ENCODE results near the gene CAB39L.

Gene CAB39L

GRCh38 chr13:49347650-49348385 is 96.0 kb downstream of the CAB39L start:
- no peaks in the 10 kb centered on the region for H3F3A ChIP-seq (ENCODE audit: low read depth)
- H4K20me1 ChIP-seq (ENCODE audit: insufficient read depth, low read length, poor library complexity, severe bottlenecking), result no peaks in the 10 kb centered on the region
- H3K4me2 ChIP-seq (ENCODE audit: low read depth, low read length, poor library complexity, severe bottlenecking), result no peak overlapping the region
- no peaks in the 10 kb centered on the region for H3K4me1 ChIP-seq (ENCODE audit: insufficient read depth, low read length, poor library complexity, severe bottlenecking)
- no peaks in the 10 kb centered on the region for H3K27me3 ChIP-seq (ENCODE audit: insufficient read depth, low read length, poor library complexity, severe bottlenecking)
- no peak overlapping the region for H3K9ac ChIP-seq (ENCODE audit: low read depth, low read length, poor library complexity, severe bottlenecking)
- no peaks in the 10 kb centered on the region for H3K9me3 ChIP-seq (ENCODE audit: insufficient read depth, low read depth, low read length)
- H3K9me2 ChIP-seq (replicated peaks; ENCODE audit: low read depth, low read length), result no peaks in the 10 kb centered on the region
- H3K79me2 ChIP-seq (ENCODE audit: insufficient read depth, low read length), result no peaks in the 10 kb centered on the region
- no peak overlapping the region for H2AFZ ChIP-seq (ENCODE audit: low read length)
- H3K4me3 ChIP-seq (ENCODE audit: low read length, poor library complexity, severe bottlenecking), result no peak overlapping the region
- no peak for TF ChIP-seq EZH2phosphoT487 (IDR thresholded peaks at IDR 0.05; ENCODE audit: borderline replicate concordance)
- no peak for TF ChIP-seq CTCF (conservative IDR thresholded peaks at IDR 0.05; ENCODE audit: low read length)
- H3K36me3 ChIP-seq (ENCODE audit: insufficient read depth, low read length), result no peaks in the 10 kb centered on the region

GRCh38 chr13:49346460-49346859 is 97.4 kb downstream of the CAB39L start:
- Histone ChIP-seq H3K36me3 (ENCODE audit: insufficient read depth, low read length) (no peaks in the 10 kb centered on the region), H3K9me3 (ENCODE audit: insufficient read depth, low read depth, low read length) (no peaks in the 10 kb centered on the region), H3K9me2 (replicated peaks; ENCODE audit: low read depth, low read length) (no peaks in the 10 kb centered on the region), H3K79me2 (ENCODE audit: insufficient read depth, low read length) (no peaks in the 10 kb centered on the region), H3K4me3 (ENCODE audit: low read length, poor library complexity, severe bottlenecking) (no peak overlapping the region), H3K4me2 (ENCODE audit: low read depth, low read length, poor library complexity, severe bottlenecking) (no peak overlapping the region), H4K20me1 (ENCODE audit: insufficient read depth, low read length, poor library complexity, severe bottlenecking) (no peaks in the 10 kb centered on the region), H2AFZ (ENCODE audit: low read length) (no peak overlapping the region), H3F3A (ENCODE audit: low read depth) (no peaks in the 10 kb centered on the region), H3K27me3 (ENCODE audit: insufficient read depth, low read length, poor library complexity, severe bottlenecking) (no peaks in the 10 kb centered on the region), H3K4me1 (ENCODE audit: insufficient read depth, low read length, poor library complexity, severe bottlenecking) (no peaks in the 10 kb centered on the region), H3K9ac (ENCODE audit: low read depth, low read length, poor library complexity, severe bottlenecking) (no peak overlapping the region)
- TF ChIP-seq CTCF (conservative IDR thresholded peaks at IDR 0.05; ENCODE audit: low read length) (no peak), EZH2phosphoT487 (IDR thresholded peaks at IDR 0.05; ENCODE audit: borderline replicate concordance) (no peak)

GRCh38 chr13:49343731-49344130 is 100.1 kb downstream of the CAB39L start:
- Histone ChIP-seq H4K20me1 (ENCODE audit: insufficient read depth, low read length, poor library complexity, severe bottlenecking) (no peaks in the 10 kb centered on the region), H3K36me3 (ENCODE audit: insufficient read depth, low read length) (no peaks in the 10 kb centered on the region), H3K4me3 (ENCODE audit: low read length, poor library complexity, severe bottlenecking) (no peak overlapping the region), H3K4me2 (ENCODE audit: low read depth, low read length, poor library complexity, severe bottlenecking) (no peak overlapping the region), H3K9me3 (ENCODE audit: insufficient read depth, low read depth, low read length) (no peaks in the 10 kb centered on the region), H3F3A (ENCODE audit: low read depth) (no peaks in the 10 kb centered on the region), H3K9ac (ENCODE audit: low read depth, low read length, poor library complexity, severe bottlenecking) (no peak overlapping the region), H3K27me3 (ENCODE audit: insufficient read depth, low read length, poor library complexity, severe bottlenecking) (no peaks in the 10 kb centered on the region), H3K9me2 (replicated peaks; ENCODE audit: low read depth, low read length) (no peaks in the 10 kb centered on the region), H3K79me2 (ENCODE audit: insufficient read depth, low read length) (no peaks in the 10 kb centered on the region), H2AFZ (ENCODE audit: low read length) (no peak overlapping the region), H3K4me1 (ENCODE audit: insufficient read depth, low read length, poor library complexity, severe bottlenecking) (no peaks in the 10 kb centered on the region)
- TF ChIP-seq CTCF (conservative IDR thresholded peaks at IDR 0.05; ENCODE audit: low read length), result no peak
- no peak for TF ChIP-seq EZH2phosphoT487 (IDR thresholded peaks at IDR 0.05; ENCODE audit: borderline replicate concordance)
